NCI-H748 (cell line): Measurements from ENCODE around the gene LYZ.

Experiments
- DNase-seq: peaks from one replicate; lab custom pipeline; 2025; ENCODE audit not compliant: unreplicated experiment; lab: John Stamatoyannopoulos, UW

The LYZ gene

DNA sequence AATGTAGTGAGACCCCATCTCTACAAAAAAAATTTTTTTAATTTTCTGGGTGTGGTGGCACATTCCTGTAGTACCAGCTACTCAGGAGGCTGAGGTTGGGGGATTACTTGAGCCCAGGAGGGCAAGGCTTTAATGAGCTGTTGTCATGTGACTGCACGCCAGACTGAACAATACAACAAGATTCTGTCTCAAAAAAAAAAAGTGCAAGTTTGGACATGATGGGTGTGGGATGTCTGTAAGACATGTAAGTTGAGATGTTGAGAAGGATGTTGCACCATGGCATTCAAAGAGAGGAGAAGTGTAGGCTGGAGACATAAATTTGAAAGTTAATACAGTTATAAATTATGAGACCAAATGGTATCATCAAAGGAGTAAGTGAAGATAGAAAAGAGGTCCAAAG, 34.9 kb downstream of the LYZ start:
- no peak for DNase-seq

DNA sequence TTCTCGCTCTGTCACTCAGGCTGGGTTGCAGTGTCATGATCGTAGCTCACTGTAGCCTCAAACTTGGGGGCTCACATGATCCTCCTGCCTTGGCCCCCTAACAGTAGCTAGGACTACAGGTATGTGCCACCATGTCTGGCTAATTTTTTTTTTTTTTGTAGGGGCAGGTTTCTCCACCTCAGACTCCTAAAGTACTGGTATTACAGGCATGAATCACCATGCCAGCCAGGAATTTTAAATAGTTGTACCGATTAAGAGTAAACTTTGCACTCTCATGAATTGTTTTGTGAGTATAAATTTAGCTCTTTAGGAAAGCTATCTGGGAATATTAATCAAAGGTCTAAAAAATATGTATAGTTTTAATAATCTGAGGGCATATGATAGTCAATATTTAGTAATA, 36.9 kb downstream of the LYZ start:
- no peak for DNase-seq

DNA sequence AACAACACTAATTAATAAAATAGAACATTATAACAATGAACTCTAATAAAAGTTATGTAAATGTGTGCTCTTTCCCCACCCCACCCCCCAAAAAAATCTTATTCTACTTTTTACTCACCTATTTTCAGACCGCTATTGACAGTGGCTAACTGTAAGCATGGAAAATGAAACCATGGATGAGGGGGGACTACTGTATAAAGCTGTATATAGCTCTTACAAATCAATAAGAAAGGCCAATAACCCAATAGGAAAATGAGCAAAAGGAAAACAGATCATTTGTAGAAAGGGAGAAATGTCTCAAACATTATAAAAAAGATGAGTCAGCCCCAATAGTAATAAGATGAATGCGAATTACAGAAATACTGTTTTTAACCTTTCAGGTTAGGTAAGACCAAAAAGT, 38.7 kb downstream of the LYZ start:
- no peak for DNase-seq

DNA sequence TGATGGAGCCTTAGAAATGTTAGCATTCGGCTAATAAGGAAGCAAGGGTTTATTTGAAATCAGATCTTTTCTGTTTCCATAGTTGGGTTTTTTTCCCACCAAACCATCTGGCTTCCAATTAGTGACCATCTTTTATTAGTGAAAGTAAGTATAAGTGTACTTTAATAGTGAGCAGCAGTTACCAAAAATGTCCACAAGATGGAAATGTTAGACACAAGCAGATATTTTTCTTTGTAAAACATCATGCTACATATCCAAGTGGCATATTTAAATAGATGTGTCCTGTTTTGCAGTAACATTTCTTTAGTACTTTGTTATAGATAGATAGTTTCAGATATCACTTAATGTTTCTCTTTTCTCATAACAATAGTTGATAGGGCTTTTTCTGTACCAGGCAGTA, 40.2 kb downstream of the LYZ start:
- peak; percentile 24 for DNase-seq

DNA sequence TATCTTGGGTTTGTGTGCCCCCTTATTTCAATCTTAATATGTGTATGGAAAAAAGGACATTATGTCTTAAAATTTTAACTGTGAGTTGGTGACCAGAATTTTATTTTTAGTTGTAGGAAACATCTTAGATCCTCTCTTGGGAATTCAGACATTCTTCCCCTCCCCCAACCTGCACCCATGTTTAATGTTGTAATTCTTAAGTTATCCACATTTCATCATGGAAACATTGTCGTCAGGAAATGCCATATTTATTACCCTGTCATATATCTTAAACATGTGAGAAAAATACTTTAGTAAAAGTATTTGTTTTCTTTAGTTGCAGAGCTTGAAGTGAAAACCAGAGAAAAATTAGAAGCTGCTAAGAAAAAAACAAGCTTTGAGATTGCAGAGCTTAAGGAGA, 41.6 kb downstream of the LYZ start:
- no peak for DNase-seq

DNA sequence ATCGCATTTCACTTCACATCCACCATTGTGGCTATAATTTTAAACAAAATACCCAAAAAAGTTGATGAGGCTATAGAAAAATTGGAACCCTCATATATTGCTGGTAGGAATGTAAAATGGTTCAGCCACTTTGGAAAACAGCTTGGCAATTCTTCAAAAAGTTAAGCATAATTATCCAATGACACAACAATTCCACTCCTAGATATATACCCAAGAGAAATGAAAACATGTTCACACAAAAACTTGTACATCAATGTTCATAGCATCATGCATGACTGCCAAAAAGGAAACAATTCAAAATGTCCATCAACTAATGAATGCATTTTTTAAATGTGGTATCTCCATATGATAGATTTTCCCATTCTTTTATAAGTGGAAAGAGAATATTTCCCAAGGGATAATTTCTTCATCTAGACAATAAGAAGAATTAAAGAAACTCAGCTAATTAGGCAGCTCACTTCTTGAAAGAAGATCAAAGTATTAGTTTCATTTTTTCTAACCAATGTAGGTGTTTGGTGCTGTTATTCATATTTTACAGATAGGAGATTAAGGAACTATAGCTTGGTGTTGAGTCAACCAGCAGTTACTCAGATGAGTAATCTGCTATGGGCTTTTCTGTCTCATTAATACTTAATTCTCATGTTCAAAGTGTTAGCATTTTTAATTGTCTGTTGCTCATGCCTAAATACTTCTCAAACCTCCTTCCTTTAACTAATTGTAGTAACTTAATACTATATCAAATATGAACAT, 44.2 kb downstream of the LYZ start:
- no peak for DNase-seq

DNA sequence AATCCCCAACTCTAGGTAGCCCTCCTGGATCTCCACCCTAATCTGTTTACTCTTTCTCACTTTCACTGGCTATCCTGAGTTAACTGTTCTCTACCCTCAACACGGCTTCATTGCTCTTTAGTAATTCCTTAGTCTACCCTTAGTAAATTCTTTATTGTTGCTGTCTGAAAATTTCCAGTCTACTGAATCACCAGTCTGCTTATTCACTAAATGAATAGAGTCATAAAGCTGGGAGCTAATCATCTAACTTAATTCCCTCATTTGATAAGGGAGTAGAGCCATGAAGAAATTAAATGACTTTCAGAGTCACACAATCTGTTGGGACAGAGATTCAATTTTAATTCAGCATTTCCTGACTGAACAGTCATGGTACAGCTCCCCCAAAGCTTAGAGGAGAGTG, 47.9 kb downstream of the LYZ start:
- DNase-seq: no peak

DNA sequence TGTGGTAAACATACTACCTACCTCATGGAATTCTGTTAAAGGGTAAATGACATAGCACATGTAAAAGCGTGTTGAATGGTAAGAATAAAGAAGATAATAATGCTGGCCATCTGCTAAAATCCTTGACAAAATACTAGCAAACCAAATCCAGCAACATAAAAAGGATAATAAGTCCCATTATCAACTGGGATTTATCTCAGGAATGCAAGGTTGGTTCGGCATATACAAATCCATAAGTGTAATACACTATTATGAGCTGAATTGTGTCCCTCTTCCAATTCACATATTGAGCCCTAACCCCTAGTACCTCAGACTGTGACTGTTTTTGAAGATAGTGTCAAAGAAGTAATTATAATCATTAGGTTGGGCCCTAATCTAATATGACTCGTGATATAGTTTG, 48.8 kb downstream of the LYZ start:
- DNase-seq: no peak

DNA sequence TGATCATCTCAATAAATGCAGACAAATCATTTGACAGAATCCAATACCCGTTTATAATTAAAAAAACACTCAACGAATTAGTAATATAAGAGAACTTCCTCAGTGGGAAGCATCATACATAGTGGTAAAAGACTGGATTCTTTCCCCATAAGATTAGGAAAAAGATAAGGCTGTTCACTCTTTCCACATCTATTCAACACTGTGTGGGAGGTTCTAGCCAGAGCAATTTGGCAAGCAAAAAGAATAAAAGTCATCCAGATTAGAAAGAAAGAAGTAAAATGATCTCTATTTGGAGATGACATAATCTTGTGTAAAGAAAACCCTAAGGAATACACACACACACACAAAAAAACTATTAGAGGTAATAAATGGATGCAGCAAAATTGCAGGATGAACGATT, 49.8 kb downstream of the LYZ start:
- no peak for DNase-seq

DNA sequence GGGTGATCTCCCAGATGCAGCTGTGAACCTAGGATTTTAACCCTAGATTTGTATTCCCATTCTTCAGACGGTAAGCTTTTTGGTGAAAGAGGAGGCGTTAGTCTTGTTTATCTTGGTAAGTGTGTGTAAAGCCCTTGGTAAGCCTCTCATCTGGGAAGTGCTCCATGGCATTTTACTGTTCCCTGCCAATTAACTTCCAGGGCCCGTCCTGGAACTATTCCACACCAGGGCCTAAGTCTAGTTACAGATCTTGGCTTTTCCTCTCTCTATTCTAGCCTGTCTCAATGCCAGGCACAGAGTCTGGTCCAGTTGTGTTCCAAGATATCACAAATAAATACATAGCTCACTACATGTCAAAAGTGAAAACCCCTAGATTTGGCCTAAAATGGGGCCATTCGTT, 53.8 kb downstream of the LYZ start:
- no peak for DNase-seq
